DMS 273 (cell line): Measurements from ENCODE around the gene FNDC3B.
"Not testable (repeated sequence)": the region's sequence is repeated elsewhere in the genome, so short reads cannot be mapped to it uniquely, and the experiment has no call there.

ENCODE experiments used
- DNase-seq: peaks from one replicate; lab custom pipeline; 2025; ENCODE audit not compliant: unreplicated experiment; lab: John Stamatoyannopoulos, UW

The FNDC3B gene

DNA sequence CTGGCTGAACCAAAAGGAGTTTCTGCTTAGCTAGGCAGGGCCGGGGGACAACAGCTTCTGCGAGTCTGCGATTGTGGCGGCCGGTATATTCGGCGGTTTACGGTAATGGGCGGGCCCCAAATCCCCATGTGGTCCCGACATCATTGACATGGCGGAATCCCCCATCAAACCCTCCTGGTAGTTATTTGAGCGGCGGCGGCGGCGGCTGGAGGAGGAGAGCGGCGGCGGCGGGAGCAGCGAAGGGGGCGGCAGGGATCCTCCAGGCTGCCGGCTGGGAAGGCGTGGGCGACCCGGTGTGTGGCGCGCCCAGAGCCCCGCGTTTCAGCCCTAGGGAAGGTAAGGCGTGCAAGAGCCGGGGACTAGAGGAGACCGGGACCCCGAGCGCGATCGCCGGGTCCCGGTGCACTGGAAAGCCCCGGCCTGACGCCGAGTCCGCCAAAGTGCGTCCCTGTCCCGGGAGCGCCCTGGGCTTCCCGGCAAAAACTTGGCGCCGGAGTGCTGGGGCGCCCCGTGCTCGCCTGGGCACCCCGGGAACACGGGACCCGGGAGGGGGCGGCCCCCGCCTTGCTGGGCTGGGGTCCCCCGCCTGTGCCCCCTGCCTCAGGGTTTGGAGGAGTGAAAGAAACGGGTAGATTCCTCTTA lies at the start of gene FNDC3B:
Gene FNDC3B, plus strand, starts transcription at position 143 of the 642 bp plus-strand sequence. CDS start 72,902 bp downstream, outside the sequence.
- peak; percentile 98 for DNase-seq

DNA sequence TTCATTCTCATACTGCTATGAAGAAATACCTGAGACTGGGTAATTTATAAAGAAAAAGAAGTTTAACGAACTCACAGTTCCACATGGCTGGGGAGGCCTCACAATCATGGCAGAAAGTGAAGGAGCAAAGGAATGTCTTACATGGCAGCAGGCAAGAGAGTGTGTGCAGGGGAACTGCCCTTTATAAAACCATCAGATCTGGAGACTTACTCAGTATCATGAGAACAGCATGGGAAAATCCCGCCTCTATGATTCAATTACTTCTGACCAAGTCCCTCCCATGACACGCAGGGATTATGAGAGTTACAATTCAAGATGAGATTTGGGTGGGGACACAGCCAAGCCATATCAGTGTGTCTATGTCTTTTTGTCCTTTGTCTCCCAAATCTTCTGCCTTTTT lies 49.1 kb upstream of the FNDC3B start:
- not testable (repeated sequence) for DNase-seq

DNA sequence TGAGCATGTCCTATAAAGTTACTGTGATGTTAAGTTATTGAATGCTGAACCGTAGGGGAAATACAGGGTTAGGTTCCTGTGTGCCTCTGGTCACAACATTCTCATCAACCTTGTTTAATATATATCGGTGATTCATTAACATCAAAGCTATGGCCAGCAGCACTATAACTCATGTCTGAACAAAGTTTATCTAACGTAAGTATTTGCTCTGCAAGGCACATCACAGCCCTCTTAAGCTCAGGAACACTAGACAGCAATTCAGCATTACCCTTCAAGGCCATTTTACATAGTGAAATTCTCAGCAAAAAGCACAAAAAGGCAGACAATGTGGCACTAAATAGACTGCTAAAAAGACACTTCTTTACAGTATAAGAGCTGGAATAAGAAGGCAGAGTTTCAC lies 48.2 kb upstream of the FNDC3B start:
- no peak for DNase-seq

DNA sequence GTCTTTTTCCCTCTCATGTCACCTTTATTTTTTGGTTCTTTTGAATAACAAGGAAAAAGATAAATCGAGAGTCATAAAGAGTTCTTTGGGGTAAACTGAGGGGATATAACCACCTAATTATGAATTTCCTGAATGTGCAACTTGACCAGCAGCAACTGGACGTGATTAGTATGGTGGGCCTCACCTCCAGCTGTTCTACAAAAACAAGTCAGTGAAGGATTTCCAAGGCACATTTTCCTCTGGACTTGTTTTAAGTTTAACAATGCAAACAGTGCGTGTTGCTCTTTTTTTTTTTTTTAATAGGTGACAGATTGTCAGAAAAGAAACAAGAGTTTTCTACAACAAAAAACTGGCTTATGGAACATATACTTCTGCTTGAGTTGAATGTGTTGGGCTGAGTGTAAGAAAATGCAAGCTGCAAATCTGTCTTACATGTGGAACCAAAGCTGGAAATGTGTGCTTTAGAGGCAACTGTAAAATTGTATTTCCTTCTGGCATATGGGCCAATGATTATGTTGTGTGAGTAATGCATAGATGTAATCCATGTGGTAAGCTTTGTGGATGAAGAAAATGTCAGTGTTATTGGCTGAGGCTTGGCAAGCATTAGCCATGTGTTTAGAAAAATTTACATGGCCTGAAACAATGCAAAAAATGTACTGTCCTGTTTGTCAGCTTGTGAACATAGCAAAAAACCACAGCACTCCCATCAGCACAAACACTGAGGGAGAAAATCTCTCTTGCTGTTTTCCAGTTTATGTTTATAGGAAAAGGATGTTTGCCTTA lies 44.5 kb upstream of the FNDC3B start:
- DNase-seq, result peak; percentile 31

DNA sequence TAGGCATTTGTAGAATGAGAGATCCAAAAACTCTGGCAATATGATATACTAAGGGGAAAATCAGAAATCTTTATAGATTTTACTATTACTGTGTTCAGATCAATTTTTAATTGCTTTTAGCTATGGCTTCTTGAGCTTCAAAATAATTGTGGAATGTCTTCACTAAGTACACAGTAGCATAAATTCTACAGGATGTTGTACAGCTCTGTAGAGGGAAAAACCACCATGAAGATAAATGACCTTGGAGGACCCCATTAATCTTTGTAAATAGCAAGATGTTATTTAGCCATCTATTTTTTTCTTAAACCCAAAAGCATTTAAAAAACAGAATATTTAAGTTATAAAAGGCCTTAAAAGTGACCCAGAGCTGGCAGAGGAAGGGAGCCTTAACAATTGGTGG lies 43.9 kb upstream of the FNDC3B start:
- DNase-seq, result no peak

DNA sequence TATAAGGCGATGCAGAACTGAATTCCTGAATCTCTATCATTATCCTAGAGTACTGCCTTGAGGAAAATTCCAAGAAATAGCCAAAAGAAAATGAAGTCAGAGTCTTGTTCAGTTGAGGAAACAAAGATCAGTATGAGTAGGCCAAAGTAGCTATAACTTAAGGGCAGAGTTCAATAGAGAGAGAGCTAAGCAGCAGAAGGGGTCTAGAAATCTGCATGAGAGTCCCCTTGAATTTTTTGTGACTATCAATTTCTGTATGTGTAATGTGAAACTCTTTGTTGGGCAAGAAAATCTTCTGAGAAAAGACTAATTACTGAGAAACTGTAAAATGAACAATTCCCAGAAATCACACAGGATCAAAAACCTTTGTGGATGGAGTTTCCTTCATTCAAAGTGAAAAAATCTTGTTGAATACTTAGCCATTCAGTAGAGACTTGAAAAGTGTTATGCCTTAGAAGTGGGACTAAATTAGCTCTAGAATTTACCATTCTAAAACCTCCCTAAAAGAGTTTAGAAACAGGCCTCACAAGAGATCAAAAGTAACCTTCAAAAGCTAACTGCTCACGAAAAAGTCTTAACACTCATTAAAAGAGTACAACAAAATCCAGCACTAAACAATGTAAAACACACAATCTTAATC lies 43.1 kb upstream of the FNDC3B start:
- no peak for DNase-seq

DNA sequence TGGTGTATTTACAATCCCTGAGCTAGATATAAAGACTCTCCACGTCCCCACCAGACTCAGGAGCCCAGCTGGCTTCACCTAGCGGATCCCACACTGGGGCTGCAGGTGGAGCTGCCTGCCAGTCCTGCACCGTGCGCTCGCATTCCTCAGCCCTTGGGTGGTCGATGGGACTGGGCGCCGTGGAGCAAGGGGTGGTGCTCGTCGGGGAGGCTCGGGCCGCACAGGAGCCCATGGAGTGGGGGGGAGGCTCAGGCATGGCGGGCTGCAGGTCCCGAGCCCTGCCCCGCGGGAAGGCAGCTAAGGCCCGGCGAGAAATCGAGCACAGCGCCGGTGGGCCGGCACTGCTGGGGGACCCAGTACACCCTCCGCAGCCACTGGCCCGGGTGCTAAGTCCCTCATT lies 40.6 kb upstream of the FNDC3B start:
- DNase-seq, result not testable (repeated sequence)

DNA sequence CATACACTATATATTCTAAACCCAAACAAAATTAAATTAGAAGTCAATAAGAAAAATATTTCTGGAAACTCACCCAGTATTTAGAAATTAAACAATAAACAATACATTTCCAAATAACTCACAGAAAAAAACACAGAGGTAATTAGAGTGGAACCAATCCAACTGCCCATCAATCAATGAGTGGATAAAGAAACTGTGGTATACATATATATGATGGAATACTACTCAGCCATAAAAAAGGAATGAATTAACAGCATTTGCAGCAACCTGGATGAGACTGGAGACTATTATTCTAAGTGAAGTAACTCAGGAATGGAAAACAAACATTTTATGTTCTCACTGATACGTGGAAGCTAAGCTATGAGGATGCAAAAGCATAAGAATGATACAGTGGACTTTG lies 37.8 kb upstream of the FNDC3B start:
- not testable (repeated sequence) for DNase-seq

DNA sequence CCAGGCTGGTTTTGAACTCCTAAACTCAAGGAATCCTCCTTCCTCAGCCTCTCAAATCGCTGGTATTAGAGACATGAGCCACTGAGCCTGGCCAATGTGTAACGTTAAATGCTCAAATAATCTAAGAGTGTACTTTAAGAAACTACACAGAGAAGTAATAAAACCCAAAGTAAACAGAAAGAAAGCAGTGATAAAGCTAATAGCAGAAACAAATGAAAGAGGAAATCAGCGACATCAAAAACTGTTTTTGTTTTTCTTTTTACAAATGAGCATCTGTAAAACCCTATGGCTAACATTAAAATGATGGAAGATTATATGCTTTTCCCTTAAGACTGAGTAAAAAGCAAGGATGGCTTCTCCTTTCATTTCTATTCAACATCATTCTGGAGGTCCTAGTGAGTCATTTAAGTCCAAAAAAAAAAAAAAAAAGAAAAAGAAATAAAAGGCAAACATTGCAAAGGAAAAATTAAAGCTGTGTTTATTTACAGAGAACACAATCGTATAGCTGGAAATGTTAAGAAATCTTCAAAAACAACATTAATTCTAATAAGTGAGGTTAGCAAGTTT lies 36.8 kb upstream of the FNDC3B start:
- DNase-seq, result no peak

DNA sequence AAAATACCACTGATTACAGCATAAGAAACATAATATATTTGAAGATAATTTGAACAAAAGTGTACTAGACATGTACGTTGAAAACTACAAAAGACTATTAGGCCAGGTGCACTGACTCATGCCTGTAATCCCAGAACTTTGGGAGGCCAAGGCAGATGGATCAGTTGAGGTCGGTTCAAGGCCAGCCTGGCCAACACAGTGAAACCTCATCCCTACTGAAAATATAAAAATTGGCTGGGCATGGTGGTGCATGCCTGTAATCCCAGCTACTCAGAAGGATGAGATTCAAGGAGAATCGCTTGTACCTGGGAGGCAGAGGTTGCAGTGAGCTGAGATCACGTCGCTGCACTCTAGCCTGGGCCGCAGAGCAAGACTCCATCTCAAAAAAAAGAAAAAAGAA lies 36.2 kb upstream of the FNDC3B start:
- no peak for DNase-seq

DNA sequence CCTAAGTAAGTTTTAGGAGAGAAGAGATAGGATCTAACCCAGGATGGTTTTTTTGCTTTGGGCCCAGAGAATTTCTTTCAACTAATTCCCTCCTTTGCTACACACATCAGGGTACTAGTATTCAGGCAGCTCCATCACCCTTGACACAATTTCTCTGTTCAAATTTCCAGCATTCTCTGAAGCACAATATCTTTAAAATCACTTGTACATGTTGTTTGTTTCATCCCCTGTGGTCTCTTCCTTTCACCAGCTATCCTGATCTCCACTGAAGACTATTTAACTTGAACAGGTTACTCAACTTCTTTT lies 32.4 kb upstream of the FNDC3B start:
- no peak for DNase-seq

DNA sequence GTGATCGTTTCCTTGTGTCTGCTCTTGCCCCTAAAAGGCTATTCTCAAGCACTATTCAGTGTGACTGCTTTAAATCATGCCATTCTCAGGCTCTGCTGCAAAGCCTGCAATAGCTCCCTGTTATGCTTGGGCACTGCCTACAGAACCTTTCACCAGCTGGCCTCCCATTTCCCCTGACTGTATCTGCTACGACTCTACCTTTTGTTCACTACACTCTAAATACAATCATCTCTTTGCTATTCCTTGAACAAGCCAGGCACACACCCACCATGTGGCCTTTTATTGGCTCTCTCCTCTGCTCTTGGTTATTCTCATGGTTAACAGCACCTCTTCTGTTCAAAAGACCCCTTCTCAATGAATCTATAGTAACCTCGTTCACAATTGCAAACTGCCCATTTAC lies 29.6 kb upstream of the FNDC3B start:
- no peak for DNase-seq

DNA sequence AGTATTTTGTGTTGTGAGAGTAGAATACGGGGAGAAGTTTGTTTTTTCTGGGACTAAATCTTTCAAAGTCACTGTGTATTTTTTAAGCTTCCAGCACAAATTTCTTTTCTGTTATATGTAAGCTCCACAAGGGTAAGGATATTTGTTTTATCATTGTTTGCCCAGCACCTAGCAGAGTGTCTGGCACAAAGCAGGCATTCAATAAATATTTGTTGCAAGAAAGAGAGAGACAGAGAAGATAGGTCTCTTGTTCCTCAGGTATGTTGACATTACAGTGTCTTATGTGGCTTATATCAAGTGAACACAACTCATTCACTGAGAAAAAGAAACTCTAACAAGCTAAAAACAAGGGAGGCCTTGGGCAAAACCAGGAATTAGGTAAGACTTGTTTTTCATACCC lies 26.6 kb upstream of the FNDC3B start:
- DNase-seq, result no peak

DNA sequence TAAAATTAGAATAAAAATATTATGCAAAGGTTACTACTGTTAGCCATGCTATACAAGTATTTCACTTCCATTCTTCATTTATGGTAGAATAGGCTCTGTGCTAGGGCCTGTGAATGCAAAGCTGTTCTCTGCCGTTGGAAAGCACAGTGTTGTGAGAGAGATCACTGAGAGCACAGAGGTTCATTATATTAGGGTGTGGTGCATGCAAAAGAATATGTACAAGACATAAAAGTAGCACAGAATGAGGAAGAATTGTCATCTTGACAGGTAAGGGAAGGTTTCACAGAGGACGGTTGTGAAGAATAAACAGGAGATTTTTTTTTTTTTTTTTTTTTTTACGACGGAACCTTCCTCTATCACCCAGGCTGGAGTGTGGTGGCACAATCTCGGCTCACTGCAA lies 25.2 kb upstream of the FNDC3B start:
- DNase-seq, result no peak

DNA sequence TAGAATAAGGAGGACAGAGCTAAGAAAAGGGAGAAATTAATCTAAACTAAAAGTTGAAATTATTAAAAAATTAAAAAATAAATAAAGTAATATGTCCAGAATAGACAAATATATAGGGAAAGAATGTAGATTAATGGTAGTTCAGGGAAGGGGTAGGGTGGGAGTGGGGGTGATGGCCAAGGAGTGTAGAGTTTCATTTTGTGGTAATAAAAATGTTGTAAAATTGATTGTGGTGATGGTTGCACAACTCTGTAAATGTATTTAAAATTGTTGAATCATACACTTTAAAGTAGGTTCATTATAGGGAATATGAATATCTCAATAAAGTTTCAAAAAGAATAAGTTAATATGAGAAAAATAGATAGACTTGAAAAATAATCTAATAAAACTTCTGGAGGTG lies 21.0 kb upstream of the FNDC3B start:
- no peak for DNase-seq

DNA sequence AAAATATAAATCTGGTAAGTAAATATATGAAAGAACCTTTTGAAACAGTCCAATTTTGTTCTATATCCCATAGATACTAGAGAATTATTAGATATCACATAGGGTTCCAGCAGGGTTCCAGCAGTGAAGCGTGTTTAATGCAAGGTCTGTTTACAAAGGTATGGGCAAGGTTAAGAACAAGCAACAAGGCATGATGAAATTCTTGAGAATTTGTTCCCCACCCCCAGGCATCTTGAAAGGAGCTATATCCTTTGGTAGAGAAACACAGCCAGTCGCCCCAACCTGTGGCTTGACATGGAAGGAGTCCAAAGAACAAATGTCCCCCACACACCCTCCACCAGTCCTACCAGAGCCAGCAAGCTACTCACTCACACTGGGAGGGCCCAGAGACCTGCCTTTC lies 18.6 kb upstream of the FNDC3B start:
- DNase-seq, result no peak

DNA sequence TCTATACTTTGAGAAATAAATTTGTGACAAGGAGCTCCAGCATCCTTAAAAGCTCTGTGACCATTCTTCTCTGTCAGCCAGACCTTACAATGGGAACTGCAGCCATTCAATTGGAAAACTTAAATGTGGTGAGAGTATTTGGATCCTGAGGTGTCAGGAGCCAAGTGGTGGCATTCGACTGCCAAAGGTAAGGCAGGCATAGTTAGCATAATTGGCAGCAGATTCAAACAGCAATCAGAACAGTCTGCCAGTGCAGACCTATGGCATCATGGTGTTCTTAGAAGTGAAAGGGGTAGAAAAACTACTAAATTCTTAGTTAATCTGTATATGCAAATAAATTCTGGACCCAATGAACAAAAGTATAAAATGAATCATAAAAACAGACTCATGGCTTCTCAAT lies 18.2 kb upstream of the FNDC3B start:
- peak; percentile 14 for DNase-seq

DNA sequence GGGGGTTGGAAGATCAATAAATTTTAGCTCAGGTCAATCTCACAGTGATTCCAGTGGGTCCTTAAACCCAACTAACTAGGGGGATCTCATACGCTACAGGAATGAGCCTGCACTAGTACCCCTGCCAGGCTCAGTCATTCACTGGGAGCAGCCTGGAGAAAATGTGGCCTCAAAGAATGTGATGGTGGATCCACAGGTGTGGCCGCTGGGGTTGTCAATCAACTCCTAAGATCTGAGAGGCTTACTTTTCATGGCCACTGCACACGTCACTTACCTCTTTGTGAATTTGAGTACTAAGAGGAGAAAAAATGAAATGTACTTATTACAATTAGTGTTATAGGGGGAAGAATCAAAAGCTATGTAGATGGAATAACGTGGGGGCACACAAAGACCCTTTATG lies 17.5 kb upstream of the FNDC3B start:
- no peak for DNase-seq

DNA sequence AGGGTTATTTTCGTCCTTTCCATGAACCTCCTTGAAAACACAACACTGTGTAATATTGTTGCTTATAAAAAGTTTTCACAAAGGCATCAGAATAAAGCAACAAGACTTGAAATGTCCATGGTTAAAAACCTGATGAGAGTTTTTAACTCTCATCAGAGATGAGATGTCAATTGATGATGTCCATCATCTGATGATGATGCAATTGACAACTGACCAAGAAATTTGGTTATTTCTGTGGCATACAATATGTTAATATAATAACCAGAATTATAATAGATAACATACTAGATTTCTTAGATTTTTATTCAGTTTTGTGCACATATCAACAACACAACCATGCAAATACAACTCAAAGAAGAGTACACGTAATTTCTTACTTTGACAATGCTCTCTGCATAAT lies 15.5 kb upstream of the FNDC3B start:
- DNase-seq, result no peak

DNA sequence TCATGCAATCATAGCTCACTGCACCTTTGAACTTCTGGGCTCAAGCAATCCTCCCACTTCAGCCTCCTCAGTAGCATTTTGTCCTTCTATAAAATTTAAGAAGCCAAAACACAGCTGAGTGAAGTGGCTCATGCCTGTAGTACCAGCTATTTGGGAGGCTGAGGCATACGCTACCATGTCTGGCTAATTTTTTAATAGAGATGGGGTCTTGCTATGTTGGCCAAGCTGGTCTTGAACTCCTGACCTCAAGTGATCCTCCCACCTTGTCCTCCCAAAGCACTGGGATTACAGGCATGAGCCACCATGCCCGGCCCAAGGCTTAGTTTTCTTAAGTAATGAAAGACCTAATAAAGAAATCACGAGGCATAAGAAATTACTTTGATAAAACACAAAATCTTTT lies 14.7 kb upstream of the FNDC3B start:
- DNase-seq, result no peak

DNA sequence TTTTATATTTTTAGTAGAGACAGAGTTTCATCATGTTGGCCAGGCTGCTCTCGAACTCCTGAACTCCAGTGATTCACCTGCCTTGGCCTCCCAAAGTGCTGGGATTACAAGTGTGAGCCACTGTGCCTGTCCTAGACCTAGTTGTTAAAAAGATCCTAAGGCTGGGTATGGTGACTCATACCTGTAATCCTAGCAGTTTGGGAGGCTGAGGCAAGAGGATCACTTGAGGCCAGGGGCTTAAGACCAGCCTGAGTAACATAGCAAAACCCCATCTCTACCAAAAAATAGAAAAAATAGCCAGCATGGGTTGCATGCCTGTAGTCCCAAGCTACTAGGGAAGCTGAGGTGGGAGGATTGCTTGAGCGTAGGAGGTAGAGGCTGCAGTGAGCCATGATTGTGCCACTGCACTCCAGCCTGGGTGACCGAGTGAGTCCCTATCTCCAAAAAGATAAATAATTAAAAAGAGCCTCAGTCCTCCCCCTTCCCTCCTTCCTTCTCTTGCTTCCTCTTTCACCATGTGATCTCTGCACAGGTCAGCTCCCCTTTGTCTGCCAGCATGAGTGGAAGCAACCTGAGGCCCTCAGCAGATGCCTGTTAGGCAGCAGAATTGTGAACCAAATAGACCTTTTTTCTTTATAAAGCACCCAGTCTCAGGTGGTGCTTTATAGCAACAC lies 9.8 kb upstream of the FNDC3B start:
- DNase-seq, result no peak

DNA sequence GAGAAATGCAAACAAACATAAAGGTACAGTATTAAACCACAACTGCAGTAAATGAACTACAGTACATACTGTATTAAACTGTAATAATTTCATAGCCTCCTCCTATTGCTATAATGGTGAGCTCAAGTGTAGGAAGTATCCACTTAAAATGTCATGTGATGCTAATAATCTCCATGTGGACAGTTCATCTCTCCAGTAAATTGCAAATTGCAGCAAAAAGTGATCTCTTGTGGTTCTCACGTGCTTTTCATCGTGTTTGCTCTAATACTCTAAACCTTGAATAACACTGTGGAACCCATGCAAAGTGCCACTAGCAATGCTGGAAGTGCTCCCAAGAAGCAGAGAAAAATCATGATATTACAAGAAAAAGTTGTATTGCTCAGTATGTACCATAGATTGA lies 9.2 kb upstream of the FNDC3B start:
- DNase-seq, result no peak
